ENCODE data around the gene SIGLEC7.
A peak's percentile ranks its signal among the peaks of the same experiment; 100 is the strongest.

The SIGLEC7 gene

GRCh38 chr19:51119611-51120010 lies 22.5 kb upstream of the SIGLEC7 start:
- no peak for DNase-seq

GRCh38 chr19:51120160-51120559 lies 21.9 kb upstream of the SIGLEC7 start:
- DNase-seq, result no peak

GRCh38 chr19:51121257-51121656 lies 20.8 kb upstream of the SIGLEC7 start:
- DNase-seq, result no peak

- no peak for DNase-seq
Observed at GRCh38 chr19:51122112-51122981, 19.8 kb upstream of the SIGLEC7 start.

- DNase-seq, result no peak
Observed at GRCh38 chr19:51123381-51123800, 18.7 kb upstream of the SIGLEC7 start.

GRCh38 chr19:51123802-51124201 lies 18.3 kb upstream of the SIGLEC7 start:
- DNase-seq, result no peak

GRCh38 chr19:51124216-51124615 lies 17.9 kb upstream of the SIGLEC7 start:
- no peak for DNase-seq

- DNase-seq, result no peak
Observed at GRCh38 chr19:51124729-51125128, 17.4 kb upstream of the SIGLEC7 start, which contains the start of gene SIGLEC9. Gene SIGLEC9, plus strand, starts transcription at chr19:51124906. Its CDS starts 69 bp downstream, at chr19:51124975.

- no peak for DNase-seq
Observed at GRCh38 chr19:51125421-51126075, 16.6 kb upstream of the SIGLEC7 start.

GRCh38 chr19:51127032-51127431 lies 15.1 kb upstream of the SIGLEC7 start:
- DNase-seq, result no peak

- DNase-seq, result peak; percentile 29
Observed at GRCh38 chr19:51127755-51128154, 14.3 kb upstream of the SIGLEC7 start.

GRCh38 chr19:51128227-51128626 lies 13.9 kb upstream of the SIGLEC7 start:
- no peak for DNase-seq

GRCh38 chr19:51129716-51130115 lies 12.4 kb upstream of the SIGLEC7 start:
- DNase-seq, result no peak

GRCh38 chr19:51131780-51132680 lies 10.1 kb upstream of the SIGLEC7 start:
- peak; percentile 57 for DNase-seq

- no peak for DNase-seq
Observed at GRCh38 chr19:51135004-51135403, 7.1 kb upstream of the SIGLEC7 start.

GRCh38 chr19:51135986-51136762 lies 5.9 kb upstream of the SIGLEC7 start:
- DNase-seq, result no peak

GRCh38 chr19:51136851-51137551 lies 5.1 kb upstream of the SIGLEC7 start:
- no peak for DNase-seq

GRCh38 chr19:51137792-51138425 lies 4.2 kb upstream of the SIGLEC7 start:
- DNase-seq, result no peak

GRCh38 chr19:51138549-51138979 lies 3.5 kb upstream of the SIGLEC7 start:
- DNase-seq, result no peak

- DNase-seq, result no peak
Observed at GRCh38 chr19:51139299-51140014, 2.6 kb upstream of the SIGLEC7 start.

Data from hematopoietic multipotent progenitor cell treated with erythropoietin and hydrocortisone succinate and interleukin-3 and kit ligand, for 8 days (in vitro differentiated cells).